Measurements from ENCODE around the gene FBXL7. TPM values are rescaled to one million over a fixed set of nuclear protein-coding genes. Genes with fewer than 3 reads are reported as not detected.
A peak's percentile ranks its signal among the peaks of the same experiment; 100 is the strongest.

FBXL7 gene
- total and polyA plus RNA-seq, 2 donors (not counting 3 experiments of a cell fraction or from before 2014, with no cell fraction given), result 23.5 to 32.2 TPM

DNA sequence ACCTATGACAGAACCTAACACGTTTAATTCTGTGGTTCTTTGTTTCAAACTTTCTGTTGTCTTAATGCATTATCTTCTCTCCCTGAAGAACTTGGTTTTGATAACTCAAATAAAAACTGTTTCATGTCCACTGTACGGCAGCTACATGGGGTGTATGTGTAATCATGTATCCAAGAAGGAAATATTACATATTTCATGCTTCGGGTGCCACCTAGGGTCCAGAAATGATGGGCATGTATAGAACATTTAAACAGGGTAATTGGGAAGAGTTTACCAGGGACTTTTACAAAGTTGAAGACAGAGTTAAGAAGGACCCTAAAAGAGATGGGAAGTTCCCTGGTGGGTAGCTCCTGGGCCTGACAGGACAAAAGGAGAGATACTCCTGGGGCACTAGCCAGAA, 291.3 kb downstream of the FBXL7 start:
- intact Hi-C loops (cut with micrococcal nuclease), result loop anchor here (10.0 kb wide), 1 partner anchor 686 kb away; no protein-coding TSS in a partner anchor
- Histone ChIP-seq H3K4me3 (replicated peaks in 1 of 3; ENCODE audit: insufficient read depth in 1 of 3, low read depth in 1 of 3, low read length in 3 of 3) (no peak overlapping the region), H2AFZ (ENCODE audit: low read depth, low read length) (no peak overlapping the region), H3K9me1 (replicated peaks; ENCODE audit: control insufficient read depth, extremely low read depth, insufficient read depth, low read length) (no peaks in the 10 kb centered on the region), H3K27me3 (ENCODE audit: control insufficient read depth in 2 of 2, insufficient read depth in 2 of 2, low read length in 2 of 2) (no peaks in the 10 kb centered on the region), H3K9ac (replicated peaks; ENCODE audit: extremely low read depth, insufficient read depth, low read length) (no peak overlapping the region), H3K4me1 (ENCODE audit: control insufficient read depth, extremely low read depth, insufficient read depth, low read length) (peaks cover 35% of the 10 kb centered on the region), H4K20me1 (replicated peaks; ENCODE audit: control insufficient read depth, extremely low read depth, insufficient read depth, low read length) (peaks cover 4% of the 10 kb centered on the region), H3K4me2 (ENCODE audit: insufficient read depth, low read length) (no peak overlapping the region), H3K36me3 (ENCODE audit: control insufficient read depth in 2 of 2, extremely low read depth in 1 of 2, insufficient read depth in 2 of 2, low read length in 2 of 2) (no peaks in the 10 kb centered on the region), H3K9me3 (replicated peaks; ENCODE audit: control insufficient read depth, insufficient read depth, low read length) (no peaks in the 10 kb centered on the region), H3K79me2 (ENCODE audit: control insufficient read depth, insufficient read depth, low read length) (no peaks in the 10 kb centered on the region), H3K27ac (ENCODE audit: insufficient read depth, low read depth, low read length) (no peak overlapping the region)
- TF ChIP-seq POLR2A (IDR thresholded peaks at IDR 0.05; ENCODE audit: low read depth, low read length), result no peak
- TF ChIP-seq FOS (IDR thresholded peaks at IDR 0.05; ENCODE audit: borderline replicate concordance, insufficient read depth, low read length), result no peak
- TF ChIP-seq EZH2 (IDR thresholded peaks at IDR 0.05; ENCODE audit: borderline replicate concordance, low read depth, low read length, severe bottlenecking), result no peak
- TF ChIP-seq GATA2 (IDR thresholded peaks at IDR 0.05; ENCODE audit: insufficient read depth, insufficient read length, low read depth, low read length), result no peak
- TF ChIP-seq, protein P1, sequence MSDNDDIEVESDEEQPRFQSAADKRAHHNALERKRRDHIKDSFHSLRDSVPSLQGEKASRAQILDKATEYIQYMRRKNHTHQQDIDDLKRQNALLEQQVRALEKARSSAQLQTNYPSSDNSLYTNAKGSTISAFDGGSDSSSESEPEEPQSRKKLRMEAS (IDR thresholded peaks at IDR 0.05; ENCODE audit: insufficient read depth, insufficient read length), result no peak
- TF ChIP-seq, protein P2, sequence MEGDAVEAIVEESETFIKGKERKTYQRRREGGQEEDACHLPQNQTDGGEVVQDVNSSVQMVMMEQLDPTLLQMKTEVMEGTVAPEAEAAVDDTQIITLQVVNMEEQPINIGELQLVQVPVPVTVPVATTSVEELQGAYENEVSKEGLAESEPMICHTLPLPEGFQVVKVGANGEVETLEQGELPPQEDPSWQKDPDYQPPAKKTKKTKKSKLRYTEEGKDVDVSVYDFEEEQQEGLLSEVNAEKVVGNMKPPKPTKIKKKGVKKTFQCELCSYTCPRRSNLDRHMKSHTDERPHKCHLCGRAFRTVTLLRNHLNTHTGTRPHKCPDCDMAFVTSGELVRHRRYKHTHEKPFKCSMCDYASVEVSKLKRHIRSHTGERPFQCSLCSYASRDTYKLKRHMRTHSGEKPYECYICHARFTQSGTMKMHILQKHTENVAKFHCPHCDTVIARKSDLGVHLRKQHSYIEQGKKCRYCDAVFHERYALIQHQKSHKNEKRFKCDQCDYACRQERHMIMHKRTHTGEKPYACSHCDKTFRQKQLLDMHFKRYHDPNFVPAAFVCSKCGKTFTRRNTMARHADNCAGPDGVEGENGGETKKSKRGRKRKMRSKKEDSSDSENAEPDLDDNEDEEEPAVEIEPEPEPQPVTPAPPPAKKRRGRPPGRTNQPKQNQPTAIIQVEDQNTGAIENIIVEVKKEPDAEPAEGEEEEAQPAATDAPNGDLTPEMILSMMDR (IDR thresholded peaks at IDR 0.05; ENCODE audit: extremely low read depth in 1 of 2, insufficient read depth in 1 of 2, low read depth in 1 of 2, low read length in 2 of 2), result no peak
- TF ChIP-seq MYC (IDR thresholded peaks at IDR 0.05; ENCODE audit: low read depth, low read length), result no peak
- no peak for TF ChIP-seq POLR2AphosphoS5 (IDR thresholded peaks at IDR 0.05; ENCODE audit: insufficient read depth, low read depth, low read length)
- TF ChIP-seq JUN (IDR thresholded peaks at IDR 0.05; ENCODE audit: borderline replicate concordance, insufficient read depth, insufficient read length, low read depth), result no peak
- dilution Hi-C loops (cut with MboI; ENCODE audit: extremely low pct_ligation_motif_present, low sequenced_read_pairs), result no loop called here
- peak; percentile 49 for DNase-seq (ENCODE audit: low read depth, low spot score)
- ChIA-PET POLR2A (no interaction called here), CTCF (interaction anchor here (1.0 to 1.9 kb wide), 7 partner anchors 33 to 685 kb away, joined by 3 to 8 read pairs (median 3); no protein-coding TSS in a partner anchor)
- no peak for FAIRE-seq
- no TSS peak for BruUV-seq (replicated peaks)

Data from endothelial cell of umbilical vein (primary cell).